GM23338 (cell line): ENCODE measurements around the gene ZBTB44. TPM values are rescaled to one million over a fixed set of nuclear protein-coding genes. Genes with fewer than 3 reads are reported as not detected.

Experiments used
- ATAC-seq: fragments of 200-7000 bp; cut with Tn5 transposase; 3 replicates; pipeline ENCODE4 v1.9.1; 2020
- DNase-seq: peaks from one replicate; pipeline ENCODE4 v3.0.0-alpha.2; 2015; ENCODE audit warnings: low spot score
- H2AFZ ChIP-seq: fragments of 200-600 bp; sonication (generic); 2 replicates; pipeline ENCODE4 v1.8.0; 2016; ENCODE audit warnings: antibody characterized with exemption, mild to moderate bottlenecking, moderate library complexity
- H3F3A ChIP-seq: fragments of 200-600 bp; sonication (generic); replicated peaks from 2 replicates; pipeline ENCODE4 v1.8.0; 2017; ENCODE audit warnings: antibody characterized with exemption, mixed run types, low read depth
- H3K27ac ChIP-seq: fragments of 200-600 bp; sonication (generic); 2 replicates; pipeline ENCODE4 v1.6.1; 2016; ENCODE audit warnings: low read depth
- H3K27me3 ChIP-seq: fragments of 200-600 bp; sonication (generic); 2 replicates; pipeline ENCODE4 v1.8.0; 2016; ENCODE audit warnings: mild to moderate bottlenecking, mixed run types, moderate library complexity; ENCODE audit not compliant: insufficient read depth
- H3K36me3 ChIP-seq: fragments of 200-600 bp; sonication (generic); 2 replicates; pipeline ENCODE4 v1.8.0; 2016; ENCODE audit warnings: mild to moderate bottlenecking; ENCODE audit not compliant: insufficient read depth
- H3K4me1 ChIP-seq: fragments of 200-600 bp; sonication (generic); 2 replicates; pipeline ENCODE4 v1.8.0; 2016; ENCODE audit warnings: mild to moderate bottlenecking, moderate library complexity; ENCODE audit not compliant: insufficient read depth
- H3K4me2 ChIP-seq: fragments of 200-600 bp; sonication (generic); 2 replicates; pipeline ENCODE4 v1.7.1; 2017; ENCODE audit warnings: mixed run types
- H3K4me3 ChIP-seq: fragments of 200-600 bp; sonication (generic); 2 replicates; pipeline ENCODE4 v1.6.1; 2016; ENCODE audit warnings: mixed run types
- H3K79me2 ChIP-seq: fragments of 200-600 bp; sonication (generic); replicated peaks from 2 replicates; pipeline ENCODE4 v1.8.0; 2017; ENCODE audit warnings: mild to moderate bottlenecking; ENCODE audit not compliant: insufficient read depth
- H3K9me2 ChIP-seq: fragments of 200-600 bp; sonication (generic); 2 replicates; pipeline ENCODE4 v1.8.0; 2017; ENCODE audit not compliant: insufficient read depth
- H4K20me1 ChIP-seq: fragments of 200-600 bp; sonication (generic); replicated peaks from 2 replicates; pipeline ENCODE4 v1.8.0; 2017; ENCODE audit warnings: mild to moderate bottlenecking; ENCODE audit not compliant: insufficient read depth
- H3K27ac Mint-ChIP-seq: 2 replicates; pipeline ENCODE4 v1.8.0; 2020; ENCODE audit warnings: inconsistent platforms, mild to moderate bottlenecking, moderate library complexity, mixed read lengths
- H3K27me3 Mint-ChIP-seq: 3 replicates; pipeline ENCODE4 v1.8.0; 2022; ENCODE audit warnings: low read depth, mild to moderate bottlenecking, moderate library complexity, mixed read lengths, inconsistent platforms; ENCODE audit not compliant: insufficient read depth, poor library complexity
- H3K36me3 Mint-ChIP-seq: 3 replicates; pipeline ENCODE4 v1.8.0; 2021; ENCODE audit warnings: low read depth, mild to moderate bottlenecking, inconsistent platforms, moderate library complexity, mixed read lengths
- H3K4me1 Mint-ChIP-seq: 3 replicates; pipeline ENCODE4 v1.8.0; 2020; ENCODE audit warnings: mild to moderate bottlenecking, inconsistent platforms, mixed read lengths
- H3K4me3 Mint-ChIP-seq: 3 replicates; pipeline ENCODE4 v1.8.0; 2021; ENCODE audit warnings: moderate library complexity, mild to moderate bottlenecking, inconsistent platforms, mixed read lengths
- H3K9me3 Mint-ChIP-seq: 3 replicates; pipeline ENCODE4 v1.8.0; 2020; ENCODE audit warnings: moderate library complexity, mild to moderate bottlenecking, inconsistent platforms, mixed read lengths
- CREB1 ChIP-seq: fragments of 250-450 bp; sonication (Bioruptor Pico); IDR thresholded peaks from 2 replicates; pipeline ENCODE4 v1.5.0; 2020; ENCODE audit warnings: low read depth, mild to moderate bottlenecking, moderate library complexity
- CTCF ChIP-seq, 2 experiments: fragments of 200-600 bp in 1 of 2; sonication (generic) in 1 of 2; conservative IDR thresholded peaks; 2 replicates each; pipeline versions ENCODE4 v1.5.1 to v1.6.1; 2016 to 2017; ENCODE audit warnings: antibody characterized with exemption in 2 of 2, low read depth in 2 of 2, mild to moderate bottlenecking in 2 of 2, moderate library complexity in 1 of 2
- EZH2 ChIP-seq: fragments of 200-600 bp; sonication (generic); IDR thresholded peaks from one replicate; pipeline ENCODE4 v1.8.0; 2017; ENCODE audit warnings: antibody characterized with exemption, mild to moderate bottlenecking, low read depth; ENCODE audit not compliant: unreplicated experiment
- EZH2phosphoT487 ChIP-seq: fragments of 200-600 bp; sonication (generic); IDR thresholded peaks from one replicate; pipeline ENCODE4 v1.8.1; 2018; ENCODE audit warnings: antibody characterized with exemption; ENCODE audit not compliant: unreplicated experiment
- JUNB ChIP-seq: IDR thresholded peaks from one replicate; pipeline ENCODE4 v1.6.1; 2016; ENCODE audit warnings: antibody characterized with exemption; ENCODE audit not compliant: unreplicated experiment
- POLR2AphosphoS5 ChIP-seq: IDR thresholded peaks from 2 replicates; pipeline ENCODE4 v1.6.1; 2016; ENCODE audit warnings: antibody characterized with exemption, low read depth
- STAT1 ChIP-seq: IDR thresholded peaks from one replicate; pipeline ENCODE4 v1.6.1; 2016; ENCODE audit warnings: antibody characterized with exemption; ENCODE audit not compliant: unreplicated experiment
- ZNF114 ChIP-seq: fragments of 250-450 bp; sonication (Bioruptor Pico); IDR thresholded peaks from 2 replicates; pipeline ENCODE4 v1.5.0; 2020; ENCODE audit warnings: mild to moderate bottlenecking, moderate library complexity
- ZNF331 ChIP-seq: fragments of 250-450 bp; sonication (Bioruptor Pico); IDR thresholded peaks from 2 replicates; pipeline ENCODE4 v1.5.0; 2020; ENCODE audit warnings: low read depth, mild to moderate bottlenecking, moderate library complexity
- polyA plus RNA-seq: library from polyadenylated mRNA; unstranded; fragments of >200 nt; fragmentation: Nextera tagmentation; extraction: Ambion mirVana; gene quantifications from 2 replicates; pipeline ENCODE4 v1.2.1, GENCODE V29; 2016
- total RNA-seq: library from RNA; depleted of rRNA; stranded (reverse); fragments of >200 nt; shearing (Covaris generic); gene quantifications from 2 replicates; pipeline ENCODE4 v1.2.3, GENCODE V29; 2014
- TF ChIP-seq, protein P1 (sequence below): fragments of 250-450 bp; sonication (Bioruptor Pico); IDR thresholded peaks from 2 replicates; pipeline ENCODE4 v1.5.0; 2020; ENCODE audit warnings: mild to moderate bottlenecking, moderate library complexity
- TF ChIP-seq, protein P2 (sequence below): IDR thresholded peaks from one replicate; pipeline ENCODE4 v1.6.1; 2018; ENCODE audit warnings: antibody characterized with exemption; ENCODE audit not compliant: unreplicated experiment
- TF ChIP-seq, protein P3 (sequence below): IDR thresholded peaks from 2 replicates; pipeline ENCODE4 v1.6.1; 2016; ENCODE audit warnings: antibody characterized with exemption

The ZBTB44 gene
- total and polyA plus RNA-seq, 2 experiments from 2014 or later, result 61.2 to 102 TPM

- H3K4me3 Mint-ChIP-seq, result no peak overlapping the region
- H3K4me1 Mint-ChIP-seq, result no peaks in the 10 kb centered on the region; the same call in 2 of the 3 replicates
- DNase-seq (no peak), ATAC-seq (no peak; the same call in 2 of the 3 replicates)
- peaks cover 5% of the 10 kb centered on the region for H3K27me3 Mint-ChIP-seq
- Histone ChIP-seq H3K4me1 (no peaks in the 10 kb centered on the region), H2AFZ (no peak overlapping the region), H3K4me2 (no peak overlapping the region), H3K36me3 (no peaks in the 10 kb centered on the region), H3K27ac (no peak overlapping the region), H4K20me1 (no peaks in the 10 kb centered on the region), H3K27me3 (no peaks in the 10 kb centered on the region), H3K4me3 (no peak overlapping the region), H3K79me2 (no peaks in the 10 kb centered on the region), H3F3A (no peaks in the 10 kb centered on the region), H3K9me2 (no peaks in the 10 kb centered on the region)
- H3K36me3 Mint-ChIP-seq, result peaks cover 23% of the 10 kb centered on the region
- H3K9me3 Mint-ChIP-seq, result peaks cover 4% of the 10 kb centered on the region; the same call in 1 of the 3 replicates
- H3K27ac Mint-ChIP-seq, result no peak overlapping the region
- TF ChIP-seq ZNF114 (CRISPR knock-in tag) (no peak), POLR2AphosphoS5 (no peak), ZNF331 (no peak), EZH2phosphoT487 (no peak), STAT1 (no peak), CREB1 (no peak), JUNB (no peak), CTCF (conservative IDR thresholded peaks at IDR 0.05; ENCODE audit: low read depth in 2 of 2) (no peak), EZH2 (no peak)
- TF ChIP-seq, protein P1, sequence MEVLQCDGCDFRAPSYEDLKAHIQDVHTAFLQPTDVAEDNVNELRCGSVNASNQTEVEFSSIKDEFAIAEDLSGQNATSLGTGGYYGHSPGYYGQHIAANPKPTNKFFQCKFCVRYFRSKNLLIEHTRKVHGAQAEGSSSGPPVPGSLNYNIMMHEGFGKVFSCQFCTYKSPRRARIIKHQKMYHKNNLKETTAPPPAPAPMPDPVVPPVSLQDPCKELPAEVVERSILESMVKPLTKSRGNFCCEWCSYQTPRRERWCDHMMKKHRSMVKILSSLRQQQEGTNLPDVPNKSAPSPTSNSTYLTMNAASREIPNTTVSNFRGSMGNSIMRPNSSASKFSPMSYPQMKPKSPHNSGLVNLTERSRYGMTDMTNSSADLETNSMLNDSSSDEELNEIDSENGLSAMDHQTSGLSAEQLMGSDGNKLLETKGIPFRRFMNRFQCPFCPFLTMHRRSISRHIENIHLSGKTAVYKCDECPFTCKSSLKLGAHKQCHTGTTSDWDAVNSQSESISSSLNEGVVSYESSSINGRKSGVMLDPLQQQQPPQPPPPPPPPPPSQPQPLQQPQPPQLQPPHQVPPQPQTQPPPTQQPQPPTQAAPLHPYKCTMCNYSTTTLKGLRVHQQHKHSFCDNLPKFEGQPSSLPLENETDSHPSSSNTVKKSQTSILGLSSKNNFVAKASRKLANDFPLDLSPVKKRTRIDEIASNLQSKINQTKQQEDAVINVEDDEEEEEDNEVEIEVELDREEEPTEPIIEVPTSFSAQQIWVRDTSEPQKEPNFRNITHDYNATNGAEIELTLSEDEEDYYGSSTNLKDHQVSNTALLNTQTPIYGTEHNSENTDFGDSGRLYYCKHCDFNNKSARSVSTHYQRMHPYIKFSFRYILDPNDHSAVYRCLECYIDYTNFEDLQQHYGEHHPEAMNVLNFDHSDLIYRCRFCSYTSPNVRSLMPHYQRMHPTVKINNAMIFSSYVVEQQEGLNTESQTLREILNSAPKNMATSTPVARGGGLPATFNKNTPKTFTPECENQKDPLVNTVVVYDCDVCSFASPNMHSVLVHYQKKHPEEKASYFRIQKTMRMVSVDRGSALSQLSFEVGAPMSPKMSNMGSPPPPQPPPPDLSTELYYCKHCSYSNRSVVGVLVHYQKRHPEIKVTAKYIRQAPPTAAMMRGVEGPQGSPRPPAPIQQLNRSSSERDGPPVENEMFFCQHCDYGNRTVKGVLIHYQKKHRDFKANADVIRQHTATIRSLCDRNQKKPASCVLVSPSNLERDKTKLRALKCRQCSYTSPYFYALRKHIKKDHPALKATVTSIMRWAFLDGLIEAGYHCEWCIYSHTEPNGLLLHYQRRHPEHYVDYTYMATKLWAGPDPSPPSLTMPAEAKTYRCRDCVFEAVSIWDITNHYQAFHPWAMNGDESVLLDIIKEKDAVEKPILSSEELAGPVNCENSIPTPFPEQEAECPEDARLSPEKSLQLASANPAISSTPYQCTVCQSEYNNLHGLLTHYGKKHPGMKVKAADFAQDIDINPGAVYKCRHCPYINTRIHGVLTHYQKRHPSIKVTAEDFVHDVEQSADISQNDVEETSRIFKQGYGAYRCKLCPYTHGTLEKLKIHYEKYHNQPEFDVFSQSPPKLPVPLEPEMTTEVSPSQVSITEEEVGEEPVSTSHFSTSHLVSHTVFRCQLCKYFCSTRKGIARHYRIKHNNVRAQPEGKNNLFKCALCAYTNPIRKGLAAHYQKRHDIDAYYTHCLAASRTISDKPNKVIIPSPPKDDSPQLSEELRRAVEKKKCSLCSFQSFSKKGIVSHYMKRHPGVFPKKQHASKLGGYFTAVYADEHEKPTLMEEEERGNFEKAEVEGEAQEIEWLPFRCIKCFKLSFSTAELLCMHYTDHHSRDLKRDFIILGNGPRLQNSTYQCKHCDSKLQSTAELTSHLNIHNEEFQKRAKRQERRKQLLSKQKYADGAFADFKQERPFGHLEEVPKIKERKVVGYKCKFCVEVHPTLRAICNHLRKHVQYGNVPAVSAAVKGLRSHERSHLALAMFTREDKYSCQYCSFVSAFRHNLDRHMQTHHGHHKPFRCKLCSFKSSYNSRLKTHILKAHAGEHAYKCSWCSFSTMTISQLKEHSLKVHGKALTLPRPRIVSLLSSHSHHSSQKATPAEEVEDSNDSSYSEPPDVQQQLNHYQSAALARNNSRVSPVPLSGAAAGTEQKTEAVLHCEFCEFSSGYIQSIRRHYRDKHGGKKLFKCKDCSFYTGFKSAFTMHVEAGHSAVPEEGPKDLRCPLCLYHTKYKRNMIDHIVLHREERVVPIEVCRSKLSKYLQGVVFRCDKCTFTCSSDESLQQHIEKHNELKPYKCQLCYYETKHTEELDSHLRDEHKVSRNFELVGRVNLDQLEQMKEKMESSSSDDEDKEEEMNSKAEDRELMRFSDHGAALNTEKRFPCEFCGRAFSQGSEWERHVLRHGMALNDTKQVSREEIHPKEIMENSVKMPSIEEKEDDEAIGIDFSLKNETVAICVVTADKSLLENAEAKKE (CRISPR knock-in tag), result no peak
- TF ChIP-seq, protein P2, sequence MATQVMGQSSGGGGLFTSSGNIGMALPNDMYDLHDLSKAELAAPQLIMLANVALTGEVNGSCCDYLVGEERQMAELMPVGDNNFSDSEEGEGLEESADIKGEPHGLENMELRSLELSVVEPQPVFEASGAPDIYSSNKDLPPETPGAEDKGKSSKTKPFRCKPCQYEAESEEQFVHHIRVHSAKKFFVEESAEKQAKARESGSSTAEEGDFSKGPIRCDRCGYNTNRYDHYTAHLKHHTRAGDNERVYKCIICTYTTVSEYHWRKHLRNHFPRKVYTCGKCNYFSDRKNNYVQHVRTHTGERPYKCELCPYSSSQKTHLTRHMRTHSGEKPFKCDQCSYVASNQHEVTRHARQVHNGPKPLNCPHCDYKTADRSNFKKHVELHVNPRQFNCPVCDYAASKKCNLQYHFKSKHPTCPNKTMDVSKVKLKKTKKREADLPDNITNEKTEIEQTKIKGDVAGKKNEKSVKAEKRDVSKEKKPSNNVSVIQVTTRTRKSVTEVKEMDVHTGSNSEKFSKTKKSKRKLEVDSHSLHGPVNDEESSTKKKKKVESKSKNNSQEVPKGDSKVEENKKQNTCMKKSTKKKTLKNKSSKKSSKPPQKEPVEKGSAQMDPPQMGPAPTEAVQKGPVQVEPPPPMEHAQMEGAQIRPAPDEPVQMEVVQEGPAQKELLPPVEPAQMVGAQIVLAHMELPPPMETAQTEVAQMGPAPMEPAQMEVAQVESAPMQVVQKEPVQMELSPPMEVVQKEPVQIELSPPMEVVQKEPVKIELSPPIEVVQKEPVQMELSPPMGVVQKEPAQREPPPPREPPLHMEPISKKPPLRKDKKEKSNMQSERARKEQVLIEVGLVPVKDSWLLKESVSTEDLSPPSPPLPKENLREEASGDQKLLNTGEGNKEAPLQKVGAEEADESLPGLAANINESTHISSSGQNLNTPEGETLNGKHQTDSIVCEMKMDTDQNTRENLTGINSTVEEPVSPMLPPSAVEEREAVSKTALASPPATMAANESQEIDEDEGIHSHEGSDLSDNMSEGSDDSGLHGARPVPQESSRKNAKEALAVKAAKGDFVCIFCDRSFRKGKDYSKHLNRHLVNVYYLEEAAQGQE, result no peak
- TF ChIP-seq, protein P3, sequence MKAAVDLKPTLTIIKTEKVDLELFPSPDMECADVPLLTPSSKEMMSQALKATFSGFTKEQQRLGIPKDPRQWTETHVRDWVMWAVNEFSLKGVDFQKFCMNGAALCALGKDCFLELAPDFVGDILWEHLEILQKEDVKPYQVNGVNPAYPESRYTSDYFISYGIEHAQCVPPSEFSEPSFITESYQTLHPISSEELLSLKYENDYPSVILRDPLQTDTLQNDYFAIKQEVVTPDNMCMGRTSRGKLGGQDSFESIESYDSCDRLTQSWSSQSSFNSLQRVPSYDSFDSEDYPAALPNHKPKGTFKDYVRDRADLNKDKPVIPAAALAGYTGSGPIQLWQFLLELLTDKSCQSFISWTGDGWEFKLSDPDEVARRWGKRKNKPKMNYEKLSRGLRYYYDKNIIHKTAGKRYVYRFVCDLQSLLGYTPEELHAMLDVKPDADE, result no peak
Observed at GRCh38 chr11:130197386-130198035, 117.2 kb downstream of the ZBTB44 start.
